RWPE1 (cell line): Measurements from ENCODE around the gene EIF2S2.

Experiments used
- CTCF ChIA-PET: fragments of 350-600 bp; sonication (Branson Sonifier 250); formaldehyde crosslinking; extraction: SDS; loops from one replicate; lab custom pipeline; 2021; lab: Yijun Ruan, JAX
- POLR2A ChIA-PET: fragments of 400-600 bp; formaldehyde crosslinking; extraction: SDS; loops from one replicate; lab custom pipeline; 2020; ENCODE audit warnings: antibody characterized with exemption; ENCODE audit not compliant: low non-redundant PET; lab: Yijun Ruan, JAX
- DNase-seq: peaks from one replicate; pipeline ENCODE4 v3.0.0; 2012; ENCODE audit warnings: low spot score
- H3K27ac ChIP-seq: fragments of 450-650 bp; 2 replicates; pipeline ENCODE4 v1.5.1; 2017
- CTCF ChIP-seq: fragments of 450-650 bp; conservative IDR thresholded peaks from 2 replicates; pipeline ENCODE4 v1.5.1; 2017; ENCODE audit warnings: low read depth, mild to moderate bottlenecking

EIF2S2 gene

GRCh38 chr20:34098570-34098969, 13.5 kb downstream of the EIF2S2 start:
- H3K27ac ChIP-seq, result no peak overlapping the region
- no peak for TF ChIP-seq CTCF
- POLR2A ChIA-PET, result no interaction called here
- DNase-seq, result no peak
- CTCF ChIA-PET, result no interaction called here

- no peak for TF ChIP-seq CTCF
- no peak for DNase-seq
- CTCF ChIA-PET, result interaction anchor here (0.7 kb wide), 1 partner anchor 122 kb away, joined by 5 read pairs; no protein-coding TSS in a partner anchor
- no peak overlapping the region for H3K27ac ChIP-seq
- POLR2A ChIA-PET, result interaction anchor here (0.6 to 0.7 kb wide), 2 partner anchors 11 to 15 kb away, joined by 3 to 4 read pairs; partner anchors contain the start of gene EIF2S2
These were observed 15.2 kb downstream of the EIF2S2 start for GRCh38 chr20:34096699-34097444.

- H3K27ac ChIP-seq, result no peak overlapping the region
- no peak for DNase-seq
- TF ChIP-seq CTCF, result no peak
- CTCF ChIA-PET, result interaction anchor here (0.7 kb wide), 1 partner anchor 121 kb away, joined by 5 read pairs; no protein-coding TSS in a partner anchor
- POLR2A ChIA-PET, result no interaction called here
These were observed 16.2 kb downstream of the EIF2S2 start for GRCh38 chr20:34095825-34096224.

GRCh38 chr20:34093895-34094294, 18.1 kb downstream of the EIF2S2 start:
- POLR2A ChIA-PET, result no interaction called here
- H3K27ac ChIP-seq, result no peak overlapping the region
- TF ChIP-seq CTCF, result no peak
- no peak for DNase-seq
- CTCF ChIA-PET, result interaction anchor here (1.1 kb wide), 1 partner anchor 140 kb away, joined by 6 read pairs; no protein-coding TSS in a partner anchor

GRCh38 chr20:34091637-34092200, 20.3 kb downstream of the EIF2S2 start:
- no peak for TF ChIP-seq CTCF
- CTCF ChIA-PET, result no interaction called here
- no peak for DNase-seq
- H3K27ac ChIP-seq, result no peak overlapping the region
- POLR2A ChIA-PET, result interaction anchor here (0.6 kb wide), 2 partner anchors 10 to 208 kb away, joined by 3 to 5 read pairs; no protein-coding TSS in a partner anchor

- DNase-seq, result no peak
- POLR2A ChIA-PET, result interaction anchor here (0.7 kb wide), 1 partner anchor 155 kb away, joined by 3 read pairs; no protein-coding TSS in a partner anchor
- CTCF ChIA-PET, result interaction anchor here (0.6 kb wide), 1 partner anchor 25 kb away, joined by 3 read pairs; no protein-coding TSS in a partner anchor
- no peak overlapping the region for H3K27ac ChIP-seq
- no peak for TF ChIP-seq CTCF
These were observed 21.4 kb downstream of the EIF2S2 start for GRCh38 chr20:34090645-34091044.
